HG03064 (cell line): Measurements from ENCODE around the gene GPR158.

Source experiments
- ATAC-seq: cut with Tn5 transposase; IDR thresholded peaks from one replicate; pipeline ENCODE4 v1.9.1; 2021; ENCODE audit warnings: low read depth; ENCODE audit not compliant: unreplicated experiment

Gene GPR158

DNA sequence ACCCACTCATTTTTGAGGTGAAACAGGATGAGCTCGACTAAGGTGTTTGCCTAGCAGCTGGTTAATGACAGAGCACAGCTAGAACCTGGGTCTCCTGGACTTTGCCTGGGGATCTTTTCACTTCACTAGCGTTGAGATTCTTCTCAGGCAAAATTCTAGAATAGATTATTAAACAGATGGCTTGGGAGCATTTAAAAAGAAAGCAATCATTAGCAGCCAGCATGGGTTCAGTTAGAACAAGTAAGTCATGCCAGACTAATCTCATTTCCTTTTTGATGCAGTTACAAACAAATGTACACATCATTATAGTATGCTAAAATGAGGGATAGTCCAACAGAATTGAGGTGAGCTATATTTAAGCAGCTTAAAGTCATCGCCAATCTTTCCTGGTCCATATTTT is 467.9 kb downstream of the GPR158 start:
- no peak for ATAC-seq

DNA sequence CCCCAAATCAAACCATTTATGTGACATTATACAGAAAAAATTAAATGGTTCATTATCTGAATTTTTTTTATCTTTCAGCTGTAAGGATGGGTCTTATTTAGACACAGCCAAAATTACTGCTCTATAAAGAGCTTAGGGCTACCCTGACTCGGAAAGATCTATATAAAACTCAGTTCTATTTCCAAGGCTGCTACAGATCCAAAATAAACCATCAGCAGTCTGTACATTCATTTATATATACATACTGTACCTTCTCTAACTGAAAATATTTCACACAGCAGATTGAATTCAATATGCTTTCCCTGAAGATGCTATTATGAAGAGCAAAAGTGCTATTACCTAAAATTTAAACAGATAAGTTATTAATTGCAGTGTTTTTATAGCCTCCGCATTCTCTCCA is 471.6 kb downstream of the GPR158 start:
- no peak for ATAC-seq

DNA sequence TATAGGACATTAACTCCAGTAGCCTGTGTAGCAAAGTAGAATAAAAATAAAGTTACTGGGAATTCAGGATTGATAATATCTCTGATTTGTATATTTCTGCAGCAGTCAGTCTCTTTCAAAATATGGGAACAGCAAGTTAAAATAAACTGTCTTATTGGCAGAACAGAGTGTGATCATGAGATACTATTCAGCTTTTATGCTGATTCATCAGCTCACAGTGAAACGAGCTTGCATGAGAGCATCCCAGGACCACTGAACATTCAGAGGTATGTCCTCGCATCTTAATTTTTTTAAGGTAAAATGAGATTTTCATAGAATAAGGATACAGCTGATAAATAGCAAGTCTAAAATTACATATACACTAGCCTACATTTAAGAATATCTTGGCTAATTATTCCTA is 476.7 kb downstream of the GPR158 start:
- no peak for ATAC-seq
